H9 (cell line): ENCODE results near the gene DLG2. TPM values are rescaled to one million over a fixed set of nuclear protein-coding genes. Genes with fewer than 3 reads are reported as not detected.

Experiments used
- DNase-seq: peaks from one replicate; pipeline ENCODE4 v3.0.0-alpha.2; 2017
- H2AFZ ChIP-seq: one replicate; pipeline ENCODE4 v1.6.1; 2013; ENCODE audit warnings: mild to moderate bottlenecking, low read length, control low read depth, moderate library complexity
- H2AK5ac ChIP-seq: 2 replicates; pipeline ENCODE4 v1.6.1; 2013; ENCODE audit warnings: low read length, control low read depth, mixed read lengths; ENCODE audit not compliant: insufficient read length
- H2BK120ac ChIP-seq: one replicate; pipeline ENCODE4 v1.6.1; 2013; ENCODE audit warnings: low read depth, mild to moderate bottlenecking, low read length, control low read depth, inconsistent platforms; ENCODE audit not compliant: poor library complexity, severe bottlenecking
- H2BK12ac ChIP-seq: 2 replicates; pipeline ENCODE4 v1.6.1; 2013; ENCODE audit warnings: low read length, control low read depth, mixed read lengths, low read depth; ENCODE audit not compliant: insufficient read length
- H2BK15ac ChIP-seq: 2 replicates; pipeline ENCODE4 v1.6.1; 2013; ENCODE audit warnings: low read depth, low read length, control low read depth
- H2BK20ac ChIP-seq: one replicate; pipeline ENCODE4 v1.6.1; 2013; ENCODE audit warnings: low read depth, mild to moderate bottlenecking, low read length, control low read depth, inconsistent platforms; ENCODE audit not compliant: poor library complexity, severe bottlenecking
- H2BK5ac ChIP-seq: 2 replicates; pipeline ENCODE4 v1.6.1; 2013; ENCODE audit warnings: low read length, control low read depth, mixed read lengths; ENCODE audit not compliant: insufficient read length
- H3K14ac ChIP-seq: 2 replicates; pipeline ENCODE4 v1.6.1; 2013; ENCODE audit warnings: low read length, control low read depth; ENCODE audit not compliant: insufficient read depth
- H3K18ac ChIP-seq: 2 replicates; pipeline ENCODE4 v1.6.1; 2013; ENCODE audit warnings: low read depth, mild to moderate bottlenecking, mixed read lengths, low read length, control low read depth; ENCODE audit not compliant: insufficient read length
- H3K23ac ChIP-seq: 2 replicates; pipeline ENCODE4 v1.6.1; 2013; ENCODE audit warnings: low read length, control low read depth, mixed read lengths, low read depth; ENCODE audit not compliant: insufficient read length
- H3K23me2 ChIP-seq: 2 replicates; pipeline ENCODE4 v1.6.1; 2013; ENCODE audit warnings: low read depth, mild to moderate bottlenecking, mixed read lengths, low read length, control low read depth; ENCODE audit not compliant: insufficient read length, poor library complexity, severe bottlenecking
- H3K27ac ChIP-seq: 2 replicates; pipeline ENCODE4 v1.5.1; 2013; ENCODE audit warnings: low read length, control low read depth, mixed read lengths, low read depth; ENCODE audit not compliant: insufficient read length
- H3K27me3 ChIP-seq: 2 replicates; pipeline ENCODE4 v1.6.1; 2013; ENCODE audit warnings: low read length, control low read depth, inconsistent platforms; ENCODE audit not compliant: insufficient read depth
- H3K4ac ChIP-seq: 2 replicates; pipeline ENCODE4 v1.6.1; 2013; ENCODE audit warnings: low read depth, mild to moderate bottlenecking, control low read depth, inconsistent platforms, low read length, moderate library complexity
- H3K4me1 ChIP-seq: 2 replicates; pipeline ENCODE4 v1.6.1; 2013; ENCODE audit warnings: low read length, control low read depth, inconsistent platforms; ENCODE audit not compliant: insufficient read depth
- H3K4me2 ChIP-seq: 2 replicates; pipeline ENCODE4 v1.6.1; 2013; ENCODE audit warnings: low read length, control low read depth, mixed read lengths; ENCODE audit not compliant: insufficient read length, insufficient read depth
- H3K56ac ChIP-seq: 2 replicates; pipeline ENCODE4 v1.6.1; 2013; ENCODE audit warnings: low read depth, mild to moderate bottlenecking, mixed read lengths, low read length, control low read depth; ENCODE audit not compliant: insufficient read length
- H3K79me1 ChIP-seq: 2 replicates; pipeline ENCODE4 v1.6.1; 2013; ENCODE audit warnings: low read depth, mild to moderate bottlenecking, moderate library complexity, low read length, control low read depth, inconsistent platforms; ENCODE audit not compliant: insufficient read depth, poor library complexity, severe bottlenecking
- H3K79me2 ChIP-seq: 2 replicates; pipeline ENCODE4 v1.6.1; 2013; ENCODE audit warnings: low read length, control low read depth, inconsistent platforms; ENCODE audit not compliant: insufficient read depth
- H3K9ac ChIP-seq: 2 replicates; pipeline ENCODE4 v1.6.1; 2013; ENCODE audit warnings: low read length, control low read depth, mixed read lengths; ENCODE audit not compliant: insufficient read length; ENCODE audit errors: extremely low read depth
- H3K9me3 ChIP-seq: one replicate; pipeline ENCODE4 v1.6.1; 2013; ENCODE audit warnings: low read depth, low read length, inconsistent platforms; ENCODE audit not compliant: control insufficient read depth
- H3T11ph ChIP-seq: one replicate; pipeline ENCODE4 v1.6.1; 2013; ENCODE audit warnings: mild to moderate bottlenecking, low read length, control low read depth, inconsistent platforms
- H4K20me1 ChIP-seq: one replicate; pipeline ENCODE4 v1.6.1; 2013; ENCODE audit not compliant: control insufficient read depth, insufficient read length, insufficient read depth
- H4K5ac ChIP-seq: 2 replicates; pipeline ENCODE4 v1.6.1; 2013; ENCODE audit warnings: low read depth, mild to moderate bottlenecking, mixed read lengths, low read length, control low read depth; ENCODE audit not compliant: insufficient read length
- H4K8ac ChIP-seq: replicated peaks from 2 replicates; pipeline ENCODE4 v1.6.1; 2013; ENCODE audit warnings: low read length, control low read depth, mixed read lengths, low read depth; ENCODE audit not compliant: insufficient read length
- H4K91ac ChIP-seq: 2 replicates; pipeline ENCODE4 v1.6.1; 2013; ENCODE audit warnings: low read depth, mild to moderate bottlenecking, moderate library complexity, mixed read lengths, low read length, control low read depth; ENCODE audit not compliant: insufficient read length
- H3K27ac Mint-ChIP-seq, 3 experiments: 2 replicates in 2 of 3; 3 replicates in 1 of 3; pipeline ENCODE4 v1.8.0; 2020 to 2021; ENCODE audit warnings: mixed read lengths in 3 of 3, mild to moderate bottlenecking in 1 of 3, moderate library complexity in 1 of 3
- H3K27me3 Mint-ChIP-seq: 2 replicates; pipeline ENCODE4 v1.8.0; 2021; ENCODE audit warnings: low read depth, mild to moderate bottlenecking, moderate library complexity, mixed read lengths
- H3K36me3 Mint-ChIP-seq, 3 experiments: 2 replicates in 2 of 3; 3 replicates in 1 of 3; pipeline ENCODE4 v1.8.0; 2020 to 2021; ENCODE audit warnings: low read depth in 3 of 3, mixed read lengths in 3 of 3; ENCODE audit not compliant: insufficient read depth in 1 of 3
- H3K4me1 Mint-ChIP-seq, 2 experiments: 2 replicates each; pipeline ENCODE4 v1.8.0; 2020; ENCODE audit warnings: mixed read lengths in 2 of 2
- H3K4me3 Mint-ChIP-seq, 2 experiments: 2 replicates in 1 of 2; 3 replicates in 1 of 2; pipeline ENCODE4 v1.8.0; 2020 to 2021; ENCODE audit warnings: mild to moderate bottlenecking in 2 of 2, mixed read lengths in 2 of 2, moderate library complexity in 1 of 2
- H3K9me3 Mint-ChIP-seq, 2 experiments: 2 replicates in 1 of 2; 3 replicates in 1 of 2; pipeline ENCODE4 v1.8.0; 2020; ENCODE audit warnings: mild to moderate bottlenecking in 2 of 2, mixed read lengths in 2 of 2, moderate library complexity in 1 of 2
- CTCF ChIP-seq: fragments of 200-600 bp; sonication (generic); conservative IDR thresholded peaks from 3 replicates; pipeline ENCODE4 v1.8.0; 2021; ENCODE audit warnings: antibody characterized with exemption, mild to moderate bottlenecking
- WGBS: extraction: QIAGEN DNeasy Blood & Tissue Kit; methylation state at CpG from one replicate; pipeline ENCODE4 v1.1.7; 2013; ENCODE audit warnings: missing lambda C conversion rate, low lambda C conversion rate, mixed read lengths; ENCODE audit not compliant: insufficient read length; ENCODE audit errors: extremely low coverage; 5-methylcytosine and 5-hydroxymethylcytosine counted together
- total RNA-seq: library from RNA; stranded (reverse); gene quantifications from 2 replicates; pipeline ENCODE4 v1.2.1, GENCODE V29; 2021

The DLG2 gene
- total RNA-seq, 1 experiment from 2014 or later, result 8.0 TPM

GRCh38 chr11:84383576-84383975 lies 1243.6 kb downstream of the DLG2 start:
- no peak overlapping the region for H2BK15ac ChIP-seq
- no peak for DNase-seq
- no CpG with 5 or more reads among the region's 2 CpGs for WGBS
- peaks cover 0 to 3% of the 10 kb centered on the region in 2 experiments; a peak in 1 of 4 replicates for H3K4me1 Mint-ChIP-seq
- no peak overlapping the region for H3T11ph ChIP-seq
- 0 out of 2 replicates have a peak, but pooled peaks cover 3% of the 10 kb centered on the region for H3K4me1 ChIP-seq
- H3K79me2 ChIP-seq, result no peaks in the 10 kb centered on the region
- no peak overlapping the region for H2BK120ac ChIP-seq
- no peak overlapping the region for H3K14ac ChIP-seq
- TF ChIP-seq CTCF, result no peak
- H3K56ac ChIP-seq, result no peak overlapping the region
- no peak overlapping the region for H2BK5ac ChIP-seq
- no peak overlapping the region for H3K4me2 ChIP-seq
- H3K27me3 ChIP-seq, result no peaks in the 10 kb centered on the region
- H2BK12ac ChIP-seq, result no peak overlapping the region
- no peaks in the 10 kb centered on the region for H3K23me2 ChIP-seq
- no peak overlapping the region for H3K18ac ChIP-seq
- H3K9ac ChIP-seq, result no peak overlapping the region
- no peak overlapping the region for H4K8ac ChIP-seq
- no peak overlapping the region for H3K27ac ChIP-seq
- no peak overlapping the region for H3K4ac ChIP-seq
- no peaks in the 10 kb centered on the region for H3K9me3 ChIP-seq
- no peak overlapping the region for H4K91ac ChIP-seq
- H3K36me3 Mint-ChIP-seq, result no peaks in the 10 kb centered on the region
- no peaks in the 10 kb centered on the region for H4K20me1 ChIP-seq
- H3K9me3 Mint-ChIP-seq, result no peaks in the 10 kb centered on the region
- H3K27ac Mint-ChIP-seq, result no peak overlapping the region
- H2AFZ ChIP-seq, result no peak overlapping the region
- no peak overlapping the region for H2BK20ac ChIP-seq
- no peak overlapping the region for H2AK5ac ChIP-seq
- H3K4me3 Mint-ChIP-seq, result no peak overlapping the region
- H3K27me3 Mint-ChIP-seq, result no peaks in the 10 kb centered on the region
- H3K23ac ChIP-seq, result no peak overlapping the region
- H3K79me1 ChIP-seq, result no peaks in the 10 kb centered on the region
- H4K5ac ChIP-seq, result no peak overlapping the region
